ENCODE results near the gene DPEP2NB. TPM values are rescaled to one million over a fixed set of nuclear protein-coding genes. Genes with fewer than 3 reads are reported as not detected.
"Not testable (repeated sequence)": the region's sequence is repeated elsewhere in the genome, so short reads cannot be mapped to it uniquely, and the experiment has no call there.

DPEP2NB gene
- total and polyA plus RNA-seq, 9 donors = not detected

- Histone ChIP-seq H3K9me3 (replicated peaks; ENCODE audit: control insufficient read depth, low read depth, low read length) (no peaks in the 10 kb centered on the region), H3K4me3 (ENCODE audit: low read length) (peak overlapping the region; percentile 97), H3K27me3 (ENCODE audit: control insufficient read depth, insufficient read depth, low read length) (no peaks in the 10 kb centered on the region), H3K36me3 (ENCODE audit: control insufficient read depth, insufficient read depth, low read length) (peaks cover 20% of the 10 kb centered on the region), H3K4me1 (ENCODE audit: control insufficient read depth, insufficient read depth, low read length) (peaks cover 20% of the 10 kb centered on the region), H3K27ac (ENCODE audit: low read length) (no peak overlapping the region)
- no peak for DNase-seq
- WGBS (ENCODE audit: insufficient coverage) = 93% methylated on average over 5 of the region's 10 CpGs
Observed at GRCh38 chr16:68021490-68021889, 5.8 kb upstream of the DPEP2NB start.

- H3K27me3 ChIP-seq (ENCODE audit: control insufficient read depth, insufficient read depth, low read length) = no peaks in the 10 kb centered on the region
- DNase-seq = no peak
- no peak overlapping the region for H3K4me3 ChIP-seq (ENCODE audit: low read length)
- no peak overlapping the region for H3K27ac ChIP-seq (ENCODE audit: low read length)
- H3K4me1 ChIP-seq (ENCODE audit: control insufficient read depth, insufficient read depth, low read length) = peaks cover 20% of the 10 kb centered on the region
- peaks cover 11% of the 10 kb centered on the region for H3K36me3 ChIP-seq (ENCODE audit: control insufficient read depth, insufficient read depth, low read length)
- no peaks in the 10 kb centered on the region for H3K9me3 ChIP-seq (replicated peaks; ENCODE audit: control insufficient read depth, low read depth, low read length)
- 68% methylated on average over 3 of the region's 8 CpGs for WGBS (ENCODE audit: insufficient coverage)
Observed at GRCh38 chr16:68019167-68019680, 3.5 kb upstream of the DPEP2NB start.

- WGBS (ENCODE audit: insufficient coverage) = no CpG with 5 or more reads among the region's 1 CpG
- Histone ChIP-seq H3K4me1 (ENCODE audit: control insufficient read depth, insufficient read depth, low read length) (peaks cover 3% of the 10 kb centered on the region), H3K4me3 (ENCODE audit: low read length) (no peak overlapping the region), H3K27me3 (ENCODE audit: control insufficient read depth, insufficient read depth, low read length) (peaks cover 2% of the 10 kb centered on the region), H3K36me3 (ENCODE audit: control insufficient read depth, insufficient read depth, low read length) (no peaks in the 10 kb centered on the region), H3K9me3 (replicated peaks; ENCODE audit: control insufficient read depth, low read depth, low read length) (no peaks in the 10 kb centered on the region), H3K27ac (ENCODE audit: low read length) (no peak overlapping the region)
- no peak for DNase-seq
Observed at GRCh38 chr16:68013440-68013839, 2.3 kb downstream of the DPEP2NB start.

- not testable (repeated sequence) for H3K36me3 ChIP-seq (ENCODE audit: control insufficient read depth, insufficient read depth, low read length); H3K4me1 ChIP-seq (ENCODE audit: control insufficient read depth, insufficient read depth, low read length); H3K4me3 ChIP-seq (ENCODE audit: low read length); H3K27ac ChIP-seq (ENCODE audit: low read length); H3K27me3 ChIP-seq (ENCODE audit: control insufficient read depth, insufficient read depth, low read length); H3K9me3 ChIP-seq (replicated peaks; ENCODE audit: control insufficient read depth, low read depth, low read length); DNase-seq
- WGBS (ENCODE audit: insufficient coverage) = 80% methylated on average over 1 of the region's 4 CpGs
Observed at GRCh38 chr16:68009872-68010271, 5.8 kb downstream of the DPEP2NB start.

- 44% methylated on average over 7 of the region's 9 CpGs for WGBS (ENCODE audit: insufficient coverage)
- H3K36me3 ChIP-seq (ENCODE audit: control insufficient read depth, insufficient read depth, low read length) = no peaks in the 10 kb centered on the region
- H3K27ac ChIP-seq (ENCODE audit: low read length) = no peak overlapping the region
- no peak for DNase-seq
- no peak overlapping the region for H3K4me3 ChIP-seq (ENCODE audit: low read length)
- H3K9me3 ChIP-seq (replicated peaks; ENCODE audit: control insufficient read depth, low read depth, low read length) = no peaks in the 10 kb centered on the region
- peaks cover 2% of the 10 kb centered on the region for H3K27me3 ChIP-seq (ENCODE audit: control insufficient read depth, insufficient read depth, low read length)
- peaks cover 3% of the 10 kb centered on the region for H3K4me1 ChIP-seq (ENCODE audit: control insufficient read depth, insufficient read depth, low read length)
Observed at GRCh38 chr16:68009157-68009735, 6.5 kb downstream of the DPEP2NB start.

- Histone ChIP-seq H3K27me3 (ENCODE audit: control insufficient read depth, insufficient read depth, low read length) (no peaks in the 10 kb centered on the region), H3K36me3 (ENCODE audit: control insufficient read depth, insufficient read depth, low read length) (no peaks in the 10 kb centered on the region), H3K4me3 (ENCODE audit: low read length) (no peak overlapping the region), H3K4me1 (ENCODE audit: control insufficient read depth, insufficient read depth, low read length) (peaks cover 3% of the 10 kb centered on the region), H3K27ac (ENCODE audit: low read length) (peak overlapping the region; percentile 48), H3K9me3 (replicated peaks; ENCODE audit: control insufficient read depth, low read depth, low read length) (no peaks in the 10 kb centered on the region)
- 33% methylated on average over 3 of the region's 6 CpGs for WGBS (ENCODE audit: insufficient coverage)
- DNase-seq = peak; percentile 70
Observed at GRCh38 chr16:68005786-68006286, 9.9 kb downstream of the DPEP2NB start.

- Histone ChIP-seq H3K4me3 (ENCODE audit: low read length) (no peak overlapping the region), H3K9me3 (replicated peaks; ENCODE audit: control insufficient read depth, low read depth, low read length) (no peaks in the 10 kb centered on the region), H3K4me1 (ENCODE audit: control insufficient read depth, insufficient read depth, low read length) (peaks cover 5% of the 10 kb centered on the region), H3K27me3 (ENCODE audit: control insufficient read depth, insufficient read depth, low read length) (no peaks in the 10 kb centered on the region), H3K27ac (ENCODE audit: low read length) (peak overlapping the region; percentile 48), H3K36me3 (ENCODE audit: control insufficient read depth, insufficient read depth, low read length) (no peaks in the 10 kb centered on the region)
- no peak for DNase-seq
- no CpG with 5 or more reads among the region's 9 CpGs for WGBS (ENCODE audit: insufficient coverage)
Observed at GRCh38 chr16:68005211-68005610, 10.5 kb downstream of the DPEP2NB start.

- no CpG with 5 or more reads among the region's 4 CpGs for WGBS (ENCODE audit: insufficient coverage)
Observed at GRCh38 chr16:68003031-68003430, 12.7 kb downstream of the DPEP2NB start.

GRCh38 chr16:68000450-68000849 lies 15.3 kb downstream of the DPEP2NB start:
- 50% methylated on average over 2 of the region's 3 CpGs for WGBS (ENCODE audit: insufficient coverage)
- Histone ChIP-seq H3K4me3 (ENCODE audit: low read length) (no peak overlapping the region), H3K4me1 (ENCODE audit: control insufficient read depth, insufficient read depth, low read length) (peaks cover 5% of the 10 kb centered on the region), H3K36me3 (ENCODE audit: control insufficient read depth, insufficient read depth, low read length) (no peaks in the 10 kb centered on the region), H3K9me3 (replicated peaks; ENCODE audit: control insufficient read depth, low read depth, low read length) (no peaks in the 10 kb centered on the region), H3K27ac (ENCODE audit: low read length) (no peak overlapping the region), H3K27me3 (ENCODE audit: control insufficient read depth, insufficient read depth, low read length) (no peaks in the 10 kb centered on the region)
- peak; percentile 56 for DNase-seq

More at GRCh38 chr16:68003031-68003430, 12.7 kb downstream of the DPEP2NB start:
- Histone ChIP-seq H3K4me1 (ENCODE audit: control insufficient read depth, insufficient read depth, low read length) (peaks cover 5% of the 10 kb centered on the region), H3K4me3 (ENCODE audit: low read length) (no peak overlapping the region), H3K27me3 (ENCODE audit: control insufficient read depth, insufficient read depth, low read length) (no peaks in the 10 kb centered on the region), H3K9me3 (replicated peaks; ENCODE audit: control insufficient read depth, low read depth, low read length) (no peaks in the 10 kb centered on the region), H3K27ac (ENCODE audit: low read length) (no peak overlapping the region), H3K36me3 (ENCODE audit: control insufficient read depth, insufficient read depth, low read length) (no peaks in the 10 kb centered on the region)
- no peak for DNase-seq

- H3K27me3 ChIP-seq (ENCODE audit: control insufficient read depth, insufficient read depth, low read length) = no peaks in the 10 kb centered on the region
- H3K27ac ChIP-seq (ENCODE audit: low read length) = peak overlapping the region; percentile 29
- DNase-seq = no peak
- H3K4me1 ChIP-seq (ENCODE audit: control insufficient read depth, insufficient read depth, low read length) = peaks cover 5% of the 10 kb centered on the region
- no peak overlapping the region for H3K4me3 ChIP-seq (ENCODE audit: low read length)
- H3K36me3 ChIP-seq (ENCODE audit: control insufficient read depth, insufficient read depth, low read length) = no peaks in the 10 kb centered on the region
- WGBS (ENCODE audit: insufficient coverage) = no CpG with 5 or more reads among the region's 2 CpGs
- no peaks in the 10 kb centered on the region for H3K9me3 ChIP-seq (replicated peaks; ENCODE audit: control insufficient read depth, low read depth, low read length)
Observed at GRCh38 chr16:67999985-68000384, 15.7 kb downstream of the DPEP2NB start.
